HEK293 (cell line): ENCODE data around the gene MMRN2.

Source experiments
- TCF7L2 ChIP-seq: IDR thresholded peaks from 2 replicates; pipeline ENCODE4 v1.6.1; 2011; ENCODE audit warnings: low read depth, mild to moderate bottlenecking, inconsistent platforms, low read length, moderate library complexity, borderline replicate concordance
- ZNF19 ChIP-seq: fragments of 450-650 bp; formaldehyde crosslinking; IDR thresholded peaks from 2 replicates; pipeline ENCODE4; 2016; ENCODE audit warnings: missing biosample characterization, missing genetic modification characterization, low read depth
- ZNF274 ChIP-seq, 2 experiments: fragments of 200-500 bp in 1 of 2; fragments of 450-650 bp in 1 of 2; sonication (Bioruptor generic) in 1 of 2; formaldehyde crosslinking in 1 of 2; IDR thresholded peaks; 2 replicates each; pipeline versions ENCODE4 v1.5.1 to v1.6.1; 2014 to 2016; ENCODE audit warnings: borderline replicate concordance in 1 of 2, inconsistent platforms in 1 of 2, low read length in 1 of 2, missing biosample characterization in 1 of 2, missing genetic modification characterization in 1 of 2
- TF ChIP-seq, protein P1 (sequence below): fragments of 450-650 bp; formaldehyde crosslinking; IDR thresholded peaks from 2 replicates; pipeline ENCODE4 v1.5.1; 2016; ENCODE audit warnings: missing biosample characterization, missing genetic modification characterization, low read depth
- TF ChIP-seq, protein P2 (sequence below): fragments of 450-650 bp; formaldehyde crosslinking; IDR thresholded peaks from 2 replicates; pipeline ENCODE4 v1.5.1; 2016; ENCODE audit warnings: missing biosample characterization, missing genetic modification characterization

DNA sequence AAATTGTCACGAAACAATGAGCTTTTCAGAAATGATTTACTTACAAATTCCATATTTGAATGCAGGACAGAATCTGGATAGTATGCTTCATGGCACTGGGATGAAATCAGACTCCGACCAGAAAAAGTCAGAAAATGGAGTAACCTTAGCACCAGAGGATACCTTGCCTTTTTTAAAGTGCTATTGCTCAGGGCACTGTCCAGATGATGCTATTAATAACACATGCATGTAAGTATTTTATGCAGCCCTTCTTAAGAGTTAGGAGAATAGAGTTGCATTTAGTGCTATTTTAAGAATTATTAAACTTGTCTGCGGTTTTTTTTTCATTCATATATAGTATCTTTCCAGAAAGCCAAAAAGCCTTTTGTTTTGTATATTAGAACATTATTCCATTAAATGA lies 67.4 kb downstream of the MMRN2 start:
- TF ChIP-seq, protein P1, sequence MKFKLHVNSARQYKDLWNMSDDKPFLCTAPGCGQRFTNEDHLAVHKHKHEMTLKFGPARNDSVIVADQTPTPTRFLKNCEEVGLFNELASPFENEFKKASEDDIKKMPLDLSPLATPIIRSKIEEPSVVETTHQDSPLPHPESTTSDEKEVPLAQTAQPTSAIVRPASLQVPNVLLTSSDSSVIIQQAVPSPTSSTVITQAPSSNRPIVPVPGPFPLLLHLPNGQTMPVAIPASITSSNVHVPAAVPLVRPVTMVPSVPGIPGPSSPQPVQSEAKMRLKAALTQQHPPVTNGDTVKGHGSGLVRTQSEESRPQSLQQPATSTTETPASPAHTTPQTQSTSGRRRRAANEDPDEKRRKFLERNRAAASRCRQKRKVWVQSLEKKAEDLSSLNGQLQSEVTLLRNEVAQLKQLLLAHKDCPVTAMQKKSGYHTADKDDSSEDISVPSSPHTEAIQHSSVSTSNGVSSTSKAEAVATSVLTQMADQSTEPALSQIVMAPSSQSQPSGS (tag by site-specific recombination), result no peak
- TF ChIP-seq, protein P2, sequence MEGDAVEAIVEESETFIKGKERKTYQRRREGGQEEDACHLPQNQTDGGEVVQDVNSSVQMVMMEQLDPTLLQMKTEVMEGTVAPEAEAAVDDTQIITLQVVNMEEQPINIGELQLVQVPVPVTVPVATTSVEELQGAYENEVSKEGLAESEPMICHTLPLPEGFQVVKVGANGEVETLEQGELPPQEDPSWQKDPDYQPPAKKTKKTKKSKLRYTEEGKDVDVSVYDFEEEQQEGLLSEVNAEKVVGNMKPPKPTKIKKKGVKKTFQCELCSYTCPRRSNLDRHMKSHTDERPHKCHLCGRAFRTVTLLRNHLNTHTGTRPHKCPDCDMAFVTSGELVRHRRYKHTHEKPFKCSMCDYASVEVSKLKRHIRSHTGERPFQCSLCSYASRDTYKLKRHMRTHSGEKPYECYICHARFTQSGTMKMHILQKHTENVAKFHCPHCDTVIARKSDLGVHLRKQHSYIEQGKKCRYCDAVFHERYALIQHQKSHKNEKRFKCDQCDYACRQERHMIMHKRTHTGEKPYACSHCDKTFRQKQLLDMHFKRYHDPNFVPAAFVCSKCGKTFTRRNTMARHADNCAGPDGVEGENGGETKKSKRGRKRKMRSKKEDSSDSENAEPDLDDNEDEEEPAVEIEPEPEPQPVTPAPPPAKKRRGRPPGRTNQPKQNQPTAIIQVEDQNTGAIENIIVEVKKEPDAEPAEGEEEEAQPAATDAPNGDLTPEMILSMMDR, result no peak
- TF ChIP-seq ZNF19 (tag by site-specific recombination) (no peak), ZNF274 (IDR thresholded peaks at IDR 0.05; ENCODE audit: low read length) (no peak), ZNF274 (tag by site-specific recombination; IDR thresholded peaks at IDR 0.05; ENCODE audit: borderline replicate concordance) (no peak), TCF7L2 (no peak)
